ENCODE results near the gene ARHGAP6. TPM values are rescaled to one million over a fixed set of nuclear protein-coding genes. Genes with fewer than 3 reads are reported as not detected.

The ARHGAP6 gene
- total and polyA plus RNA-seq, 2 experiments from 2014 or later, result 0.26 to 0.59 TPM

DNA sequence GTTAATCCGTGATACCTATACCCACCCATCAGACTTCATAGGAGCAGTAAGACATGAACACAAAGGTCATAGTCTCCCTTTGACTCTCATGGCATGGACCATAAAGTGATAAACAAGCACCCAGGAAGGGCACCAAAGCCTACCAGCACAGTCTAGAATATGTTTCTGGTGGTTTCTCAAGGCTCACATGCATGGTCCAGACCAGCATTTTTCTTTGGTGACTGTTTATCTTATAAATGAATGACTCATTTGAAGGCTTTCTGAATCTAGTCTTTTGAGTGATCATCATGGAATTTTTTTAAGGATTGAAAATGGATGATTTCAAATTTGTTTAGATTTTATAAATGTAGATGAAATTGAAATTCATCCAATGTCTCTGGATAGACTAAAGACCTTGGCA lies 404.5 kb downstream of the ARHGAP6 start:
- no peaks in the 10 kb centered on the region for H4K20me1 ChIP-seq (replicated peaks; ENCODE audit: insufficient read depth)
- Mint-ChIP-seq H3K27me3 (ENCODE audit: insufficient read depth, low read depth, poor library complexity) (no peaks in the 10 kb centered on the region), H3K27ac (no peak overlapping the region), H3K4me3 (no peak overlapping the region), H3K9me3 (no peaks in the 10 kb centered on the region; the same call in 2 of the 3 replicates), H3K4me1 (peaks cover 2% of the 10 kb centered on the region; the same call in 1 of the 3 replicates), H3K36me3 (ENCODE audit: low read depth) (no peaks in the 10 kb centered on the region)
- H3K4me3 ChIP-seq, result no peak overlapping the region
- no peaks in the 10 kb centered on the region for H3K27me3 ChIP-seq (ENCODE audit: insufficient read depth)
- no peak overlapping the region for H2AFZ ChIP-seq
- ATAC-seq (no peak), DNase-seq (ENCODE audit: low spot score) (no peak)
- TF ChIP-seq, protein P1, sequence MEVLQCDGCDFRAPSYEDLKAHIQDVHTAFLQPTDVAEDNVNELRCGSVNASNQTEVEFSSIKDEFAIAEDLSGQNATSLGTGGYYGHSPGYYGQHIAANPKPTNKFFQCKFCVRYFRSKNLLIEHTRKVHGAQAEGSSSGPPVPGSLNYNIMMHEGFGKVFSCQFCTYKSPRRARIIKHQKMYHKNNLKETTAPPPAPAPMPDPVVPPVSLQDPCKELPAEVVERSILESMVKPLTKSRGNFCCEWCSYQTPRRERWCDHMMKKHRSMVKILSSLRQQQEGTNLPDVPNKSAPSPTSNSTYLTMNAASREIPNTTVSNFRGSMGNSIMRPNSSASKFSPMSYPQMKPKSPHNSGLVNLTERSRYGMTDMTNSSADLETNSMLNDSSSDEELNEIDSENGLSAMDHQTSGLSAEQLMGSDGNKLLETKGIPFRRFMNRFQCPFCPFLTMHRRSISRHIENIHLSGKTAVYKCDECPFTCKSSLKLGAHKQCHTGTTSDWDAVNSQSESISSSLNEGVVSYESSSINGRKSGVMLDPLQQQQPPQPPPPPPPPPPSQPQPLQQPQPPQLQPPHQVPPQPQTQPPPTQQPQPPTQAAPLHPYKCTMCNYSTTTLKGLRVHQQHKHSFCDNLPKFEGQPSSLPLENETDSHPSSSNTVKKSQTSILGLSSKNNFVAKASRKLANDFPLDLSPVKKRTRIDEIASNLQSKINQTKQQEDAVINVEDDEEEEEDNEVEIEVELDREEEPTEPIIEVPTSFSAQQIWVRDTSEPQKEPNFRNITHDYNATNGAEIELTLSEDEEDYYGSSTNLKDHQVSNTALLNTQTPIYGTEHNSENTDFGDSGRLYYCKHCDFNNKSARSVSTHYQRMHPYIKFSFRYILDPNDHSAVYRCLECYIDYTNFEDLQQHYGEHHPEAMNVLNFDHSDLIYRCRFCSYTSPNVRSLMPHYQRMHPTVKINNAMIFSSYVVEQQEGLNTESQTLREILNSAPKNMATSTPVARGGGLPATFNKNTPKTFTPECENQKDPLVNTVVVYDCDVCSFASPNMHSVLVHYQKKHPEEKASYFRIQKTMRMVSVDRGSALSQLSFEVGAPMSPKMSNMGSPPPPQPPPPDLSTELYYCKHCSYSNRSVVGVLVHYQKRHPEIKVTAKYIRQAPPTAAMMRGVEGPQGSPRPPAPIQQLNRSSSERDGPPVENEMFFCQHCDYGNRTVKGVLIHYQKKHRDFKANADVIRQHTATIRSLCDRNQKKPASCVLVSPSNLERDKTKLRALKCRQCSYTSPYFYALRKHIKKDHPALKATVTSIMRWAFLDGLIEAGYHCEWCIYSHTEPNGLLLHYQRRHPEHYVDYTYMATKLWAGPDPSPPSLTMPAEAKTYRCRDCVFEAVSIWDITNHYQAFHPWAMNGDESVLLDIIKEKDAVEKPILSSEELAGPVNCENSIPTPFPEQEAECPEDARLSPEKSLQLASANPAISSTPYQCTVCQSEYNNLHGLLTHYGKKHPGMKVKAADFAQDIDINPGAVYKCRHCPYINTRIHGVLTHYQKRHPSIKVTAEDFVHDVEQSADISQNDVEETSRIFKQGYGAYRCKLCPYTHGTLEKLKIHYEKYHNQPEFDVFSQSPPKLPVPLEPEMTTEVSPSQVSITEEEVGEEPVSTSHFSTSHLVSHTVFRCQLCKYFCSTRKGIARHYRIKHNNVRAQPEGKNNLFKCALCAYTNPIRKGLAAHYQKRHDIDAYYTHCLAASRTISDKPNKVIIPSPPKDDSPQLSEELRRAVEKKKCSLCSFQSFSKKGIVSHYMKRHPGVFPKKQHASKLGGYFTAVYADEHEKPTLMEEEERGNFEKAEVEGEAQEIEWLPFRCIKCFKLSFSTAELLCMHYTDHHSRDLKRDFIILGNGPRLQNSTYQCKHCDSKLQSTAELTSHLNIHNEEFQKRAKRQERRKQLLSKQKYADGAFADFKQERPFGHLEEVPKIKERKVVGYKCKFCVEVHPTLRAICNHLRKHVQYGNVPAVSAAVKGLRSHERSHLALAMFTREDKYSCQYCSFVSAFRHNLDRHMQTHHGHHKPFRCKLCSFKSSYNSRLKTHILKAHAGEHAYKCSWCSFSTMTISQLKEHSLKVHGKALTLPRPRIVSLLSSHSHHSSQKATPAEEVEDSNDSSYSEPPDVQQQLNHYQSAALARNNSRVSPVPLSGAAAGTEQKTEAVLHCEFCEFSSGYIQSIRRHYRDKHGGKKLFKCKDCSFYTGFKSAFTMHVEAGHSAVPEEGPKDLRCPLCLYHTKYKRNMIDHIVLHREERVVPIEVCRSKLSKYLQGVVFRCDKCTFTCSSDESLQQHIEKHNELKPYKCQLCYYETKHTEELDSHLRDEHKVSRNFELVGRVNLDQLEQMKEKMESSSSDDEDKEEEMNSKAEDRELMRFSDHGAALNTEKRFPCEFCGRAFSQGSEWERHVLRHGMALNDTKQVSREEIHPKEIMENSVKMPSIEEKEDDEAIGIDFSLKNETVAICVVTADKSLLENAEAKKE (CRISPR knock-in tag; IDR thresholded peaks at IDR 0.05), result no peak
- TF ChIP-seq, protein P2, sequence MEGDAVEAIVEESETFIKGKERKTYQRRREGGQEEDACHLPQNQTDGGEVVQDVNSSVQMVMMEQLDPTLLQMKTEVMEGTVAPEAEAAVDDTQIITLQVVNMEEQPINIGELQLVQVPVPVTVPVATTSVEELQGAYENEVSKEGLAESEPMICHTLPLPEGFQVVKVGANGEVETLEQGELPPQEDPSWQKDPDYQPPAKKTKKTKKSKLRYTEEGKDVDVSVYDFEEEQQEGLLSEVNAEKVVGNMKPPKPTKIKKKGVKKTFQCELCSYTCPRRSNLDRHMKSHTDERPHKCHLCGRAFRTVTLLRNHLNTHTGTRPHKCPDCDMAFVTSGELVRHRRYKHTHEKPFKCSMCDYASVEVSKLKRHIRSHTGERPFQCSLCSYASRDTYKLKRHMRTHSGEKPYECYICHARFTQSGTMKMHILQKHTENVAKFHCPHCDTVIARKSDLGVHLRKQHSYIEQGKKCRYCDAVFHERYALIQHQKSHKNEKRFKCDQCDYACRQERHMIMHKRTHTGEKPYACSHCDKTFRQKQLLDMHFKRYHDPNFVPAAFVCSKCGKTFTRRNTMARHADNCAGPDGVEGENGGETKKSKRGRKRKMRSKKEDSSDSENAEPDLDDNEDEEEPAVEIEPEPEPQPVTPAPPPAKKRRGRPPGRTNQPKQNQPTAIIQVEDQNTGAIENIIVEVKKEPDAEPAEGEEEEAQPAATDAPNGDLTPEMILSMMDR (conservative IDR thresholded peaks at IDR 0.05; ENCODE audit: low read depth in 2 of 2), result no peak
- TF ChIP-seq EZH2phosphoT487 (IDR thresholded peaks at IDR 0.05; ENCODE audit: unreplicated experiment) (no peak), EZH2 (IDR thresholded peaks at IDR 0.05; ENCODE audit: low read depth, unreplicated experiment) (no peak), ZNF114 (CRISPR knock-in tag; IDR thresholded peaks at IDR 0.05) (no peak), JUNB (IDR thresholded peaks at IDR 0.05; ENCODE audit: unreplicated experiment) (no peak)
- H3K36me3 ChIP-seq (ENCODE audit: insufficient read depth), result no peaks in the 10 kb centered on the region
- no peak overlapping the region for H3K4me2 ChIP-seq
- no peak overlapping the region for H3K27ac ChIP-seq (ENCODE audit: low read depth)
- no peaks in the 10 kb centered on the region for H3F3A ChIP-seq (replicated peaks; ENCODE audit: low read depth)
- no peaks in the 10 kb centered on the region for H3K79me2 ChIP-seq (replicated peaks; ENCODE audit: insufficient read depth)
- no peaks in the 10 kb centered on the region for H3K9me2 ChIP-seq (ENCODE audit: insufficient read depth)
- H3K4me1 ChIP-seq (ENCODE audit: insufficient read depth), result no peaks in the 10 kb centered on the region
